Mesenchymal stem cell (in vitro differentiated cells and primary cell): Measurements from ENCODE around the gene KCNAB2.

Experiments
- DNase-seq: peaks from one replicate; pipeline ENCODE4 v3.0.0-alpha.2; 2013
- H2AFZ ChIP-seq: one replicate; pipeline ENCODE4 v1.6.1; 2013; ENCODE audit warnings: low read depth, mild to moderate bottlenecking, control low read depth, inconsistent platforms, low read length, moderate library complexity
- H2AK5ac ChIP-seq: 2 replicates; pipeline ENCODE4 v1.6.1; 2013; ENCODE audit warnings: low read length, moderate library complexity, mild to moderate bottlenecking, inconsistent platforms; ENCODE audit not compliant: severe bottlenecking
- H2BK120ac ChIP-seq: one replicate; pipeline ENCODE4 v1.6.1; 2013; ENCODE audit warnings: low read depth, mild to moderate bottlenecking, inconsistent platforms, low read length, moderate library complexity
- H2BK12ac ChIP-seq, 2 experiments: one replicate each; pipeline ENCODE4 v1.6.1; 2013; ENCODE audit warnings: inconsistent platforms in 2 of 2, low read length in 2 of 2, mild to moderate bottlenecking in 2 of 2, moderate library complexity in 2 of 2, control low read depth in 1 of 2
- H2BK15ac ChIP-seq: one replicate; pipeline ENCODE4 v1.6.1; 2013; ENCODE audit warnings: mild to moderate bottlenecking, low read depth, inconsistent platforms; ENCODE audit not compliant: poor library complexity, severe bottlenecking
- H2BK5ac ChIP-seq: 2 replicates; pipeline ENCODE4 v1.6.1; 2013; ENCODE audit warnings: low read depth, mild to moderate bottlenecking, low read length, control low read depth, inconsistent platforms; ENCODE audit not compliant: poor library complexity, severe bottlenecking
- H3K14ac ChIP-seq, 2 experiments: one replicate each; pipeline ENCODE4 v1.6.1; 2013; ENCODE audit warnings: inconsistent platforms in 2 of 2, low read length in 2 of 2, control low read depth in 1 of 2, mild to moderate bottlenecking in 1 of 2, moderate library complexity in 1 of 2
- H3K18ac ChIP-seq, 2 experiments: one replicate each; pipeline ENCODE4 v1.6.1; 2013; ENCODE audit warnings: inconsistent platforms in 2 of 2, low read length in 2 of 2, control low read depth in 1 of 2, low read depth in 1 of 2, mild to moderate bottlenecking in 1 of 2
- H3K23ac ChIP-seq, 2 experiments: one replicate each; pipeline ENCODE4 v1.6.1; 2013; ENCODE audit warnings: inconsistent platforms in 2 of 2, low read length in 2 of 2, mild to moderate bottlenecking in 2 of 2, moderate library complexity in 2 of 2, control low read depth in 1 of 2
- H3K27ac ChIP-seq: 2 replicates; pipeline ENCODE4 v1.5.1; 2013; ENCODE audit warnings: mild to moderate bottlenecking, moderate library complexity, low read length, control low read depth, inconsistent platforms; ENCODE audit not compliant: poor library complexity, severe bottlenecking
- H3K27me3 ChIP-seq, 2 experiments: 2 replicates each; pipeline versions ENCODE4 v1.6.1 to v1.7.0; 2013; ENCODE audit warnings: low read length in 2 of 2, mild to moderate bottlenecking in 2 of 2, moderate library complexity in 2 of 2, control low read depth in 1 of 2, inconsistent platforms in 1 of 2; ENCODE audit not compliant: control insufficient read depth in 1 of 2, insufficient read depth in 1 of 2
- H3K36me3 ChIP-seq, 2 experiments: 2 replicates each; pipeline versions ENCODE4 v1.6.1 to v1.7.0; 2013; ENCODE audit warnings: low read length in 2 of 2, control low read depth in 1 of 2, inconsistent platforms in 1 of 2, low read depth in 1 of 2, mild to moderate bottlenecking in 1 of 2; ENCODE audit not compliant: insufficient read depth in 2 of 2, control insufficient read depth in 1 of 2
- H3K4ac ChIP-seq, 2 experiments: one replicate each; pipeline ENCODE4 v1.6.1; 2013; ENCODE audit warnings: inconsistent platforms in 2 of 2, low read length in 2 of 2, mild to moderate bottlenecking in 2 of 2, moderate library complexity in 2 of 2, control low read depth in 1 of 2, low read depth in 1 of 2
- H3K4me1 ChIP-seq: 2 replicates; pipeline ENCODE4 v1.6.1; 2013; ENCODE audit warnings: low read depth, low read length, control low read depth; ENCODE audit not compliant: control insufficient read depth, insufficient read depth
- H3K4me2 ChIP-seq: 2 replicates; pipeline ENCODE4 v1.6.1; 2013; ENCODE audit warnings: low read length, mild to moderate bottlenecking, inconsistent platforms; ENCODE audit not compliant: poor library complexity, severe bottlenecking
- H3K4me3 ChIP-seq, 2 experiments: 2 replicates each; pipeline versions ENCODE4 v1.5.1 to v1.7.0; 2013; ENCODE audit warnings: low read length in 2 of 2, mild to moderate bottlenecking in 2 of 2, control low read depth in 1 of 2, low read depth in 1 of 2; ENCODE audit not compliant: insufficient read depth in 1 of 2
- H3K79me1 ChIP-seq: replicated peaks from 2 replicates; pipeline ENCODE4 v1.6.1; 2013; ENCODE audit warnings: mild to moderate bottlenecking, control low read depth, low read length, inconsistent platforms; ENCODE audit not compliant: poor library complexity, severe bottlenecking
- H3K9ac ChIP-seq: 2 replicates; pipeline ENCODE4 v1.7.0; 2013; ENCODE audit warnings: mild to moderate bottlenecking, low read length, moderate library complexity
- H3K9me3 ChIP-seq: 2 replicates; pipeline ENCODE4 v1.7.0; 2013; ENCODE audit warnings: mild to moderate bottlenecking, low read length; ENCODE audit not compliant: control insufficient read depth
- H4K8ac ChIP-seq: one replicate; pipeline ENCODE4 v1.6.1; 2013; ENCODE audit warnings: inconsistent platforms, mild to moderate bottlenecking, low read length, moderate library complexity
- H4K91ac ChIP-seq: one replicate; pipeline ENCODE4 v1.6.1; 2013; ENCODE audit warnings: mild to moderate bottlenecking, low read length, inconsistent platforms
- WGBS: methylation state at CpG from one replicate; pipeline ENCODE4 v1.1.7; 2013; ENCODE audit warnings: mixed read lengths; 5-methylcytosine and 5-hydroxymethylcytosine counted together

KCNAB2 gene

DNA sequence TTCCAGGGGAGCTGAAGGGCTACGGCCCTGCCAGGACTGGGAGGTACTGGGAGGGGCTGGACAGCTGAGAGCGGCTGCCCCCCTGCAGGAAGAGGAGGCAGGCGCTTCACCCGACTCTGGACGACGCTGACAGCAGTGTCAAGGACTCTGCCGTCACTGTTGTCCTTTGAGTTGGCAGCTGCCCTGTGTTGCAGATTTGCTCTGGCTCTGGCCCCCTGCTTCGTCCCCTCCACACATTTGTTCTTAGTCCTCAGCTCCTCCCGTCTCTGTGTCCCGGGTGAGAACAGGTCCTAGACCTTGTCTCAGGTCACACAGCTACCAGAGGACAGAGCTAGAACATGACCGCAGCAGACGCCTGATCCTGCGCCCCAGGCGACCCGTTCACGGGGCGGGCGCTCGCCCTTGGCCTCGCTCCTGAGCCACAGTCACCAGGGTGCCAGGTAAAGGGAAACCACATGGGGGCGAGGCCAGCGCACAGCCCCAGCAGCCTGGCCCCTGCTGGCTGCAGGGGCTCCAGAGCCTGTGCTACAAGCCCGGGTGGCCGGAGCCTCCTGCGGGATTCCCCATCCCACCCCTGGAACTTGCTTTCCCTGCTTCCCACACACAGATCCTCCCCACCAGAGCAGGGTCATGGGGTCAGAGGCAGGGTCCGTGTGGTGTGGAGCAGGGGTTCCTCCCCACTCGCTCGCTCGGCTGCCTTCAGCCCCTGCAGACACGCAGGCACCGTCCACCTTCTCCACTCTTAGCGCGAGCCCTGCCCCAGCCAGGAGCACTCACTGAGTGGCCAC, 42.8 kb upstream of the KCNAB2 start:
- no peak for DNase-seq
- Histone ChIP-seq H2AFZ (no peak overlapping the region), H4K91ac (no peak overlapping the region), H3K36me3 (peaks cover 0 to 4% of the 10 kb centered on the region in 2 experiments), H2BK5ac (no peak overlapping the region), H3K4me2 (no peak overlapping the region), H3K18ac (no peak overlapping the region), H4K8ac (no peak overlapping the region), H2BK120ac (no peak overlapping the region), H3K27ac (no peak overlapping the region), H3K4ac (no peak overlapping the region), H3K9ac (no peak overlapping the region), H3K9me3 (no peaks in the 10 kb centered on the region), H3K27me3 (peaks cover 5 to 14% of the 10 kb centered on the region in 2 experiments), H3K4me3 (peak overlapping the region in 1 of 2 experiments; percentile 19), H3K14ac (no peak overlapping the region), H2AK5ac (no peak overlapping the region), H3K4me1 (peaks cover 12% of the 10 kb centered on the region), H2BK12ac (no peak overlapping the region), H2BK15ac (no peak overlapping the region), H3K79me1 (peaks cover 6% of the 10 kb centered on the region), H3K23ac (no peak overlapping the region)
- WGBS = 66% methylated on average over 27 of the region's 33 CpGs

DNA sequence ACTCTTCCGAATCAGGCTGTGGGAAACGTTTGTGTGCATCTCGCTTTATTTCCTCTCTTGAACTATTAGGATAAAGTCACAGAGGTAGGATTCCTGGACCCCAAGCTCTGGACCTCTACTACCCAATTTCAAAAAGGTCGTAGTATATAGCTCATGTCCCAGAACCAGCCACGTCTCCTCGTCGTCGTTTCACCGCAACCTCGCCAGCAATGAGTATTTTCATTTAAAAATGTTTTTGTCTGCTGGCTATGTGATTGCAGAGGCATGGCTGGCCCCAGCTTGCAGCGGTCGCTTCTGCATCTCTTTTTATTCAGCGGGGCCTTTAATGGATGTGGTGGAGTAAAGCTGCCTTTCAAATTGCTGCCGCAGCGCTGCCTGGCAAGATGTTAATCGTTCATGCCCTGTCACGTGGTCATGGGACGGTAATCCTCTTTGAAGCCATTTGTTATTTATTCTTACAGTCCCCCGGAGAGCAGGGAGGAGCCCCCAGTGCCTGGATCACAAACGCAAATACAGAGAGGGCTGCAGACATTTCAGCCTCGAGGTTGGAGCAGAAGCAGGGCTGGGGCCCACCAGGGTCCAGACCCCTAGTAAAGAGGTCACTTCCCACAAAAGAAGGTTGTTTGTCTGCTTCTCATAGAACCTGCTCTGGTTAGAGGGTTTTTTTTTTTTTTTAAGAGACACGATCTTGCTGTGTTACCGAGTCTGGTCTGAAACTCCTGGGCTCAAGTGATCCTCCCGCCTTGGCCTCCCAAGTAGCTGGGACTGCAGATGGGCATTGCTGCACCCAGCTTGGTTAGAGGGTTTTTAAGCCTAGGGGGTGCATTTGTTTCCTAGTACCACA, 41.9 kb upstream of the KCNAB2 start:
- DNase-seq = no peak
- Histone ChIP-seq H2BK5ac (no peak overlapping the region), H3K27me3 (peaks cover 5 to 14% of the 10 kb centered on the region in 2 experiments), H3K23ac (no peak overlapping the region), H2AK5ac (no peak overlapping the region), H3K79me1 (peaks cover 6% of the 10 kb centered on the region), H3K9me3 (no peaks in the 10 kb centered on the region), H3K4me3 (no peak overlapping the region), H3K36me3 (peaks cover 0 to 4% of the 10 kb centered on the region in 2 experiments), H3K4me2 (no peak overlapping the region), H2BK120ac (no peak overlapping the region), H4K8ac (no peak overlapping the region), H3K4ac (no peak overlapping the region), H3K9ac (no peak overlapping the region), H2BK12ac (no peak overlapping the region), H2BK15ac (no peak overlapping the region), H2AFZ (no peak overlapping the region), H3K14ac (no peak overlapping the region), H3K18ac (no peak overlapping the region), H3K4me1 (peaks cover 12% of the 10 kb centered on the region), H3K27ac (no peak overlapping the region), H4K91ac (no peak overlapping the region)
- WGBS = 64% methylated on average over 24 of the region's 24 CpGs

DNA sequence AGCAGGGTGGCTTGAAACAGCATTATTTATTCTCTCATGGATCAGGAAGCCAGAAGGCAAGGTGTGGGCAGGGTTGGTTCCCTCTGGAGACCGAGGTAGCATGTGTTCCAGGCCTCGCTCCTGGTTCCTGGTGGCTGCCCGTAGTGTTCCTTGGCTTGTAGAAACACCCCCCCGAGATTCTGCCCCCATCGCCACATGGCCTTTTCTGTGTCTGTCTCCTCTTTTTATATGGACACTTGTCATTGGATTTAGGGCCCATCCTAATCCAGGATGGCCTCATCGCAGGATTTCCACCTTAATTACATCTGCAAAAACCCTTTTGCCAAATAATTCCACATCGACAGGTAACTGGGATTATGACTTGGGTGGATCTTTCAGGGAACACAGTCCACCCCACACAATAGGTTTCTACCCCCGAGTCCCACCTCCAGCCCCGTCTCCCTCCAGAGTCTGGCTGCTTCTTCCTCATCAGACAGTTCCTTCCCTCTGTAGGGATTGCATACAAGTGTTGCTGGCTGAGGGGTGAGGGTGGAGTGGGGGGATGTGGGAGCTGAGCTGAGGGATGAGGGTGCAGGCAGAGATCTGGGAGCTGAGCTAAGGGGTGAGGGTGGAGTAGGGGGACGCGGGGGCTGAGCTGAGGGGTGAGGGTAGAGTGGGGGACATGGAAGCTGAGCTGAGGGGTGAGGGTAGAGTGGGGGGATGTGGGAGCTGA, 41.1 kb upstream of the KCNAB2 start:
- H3K36me3 ChIP-seq = peaks cover 0 to 3% of the 10 kb centered on the region in 2 experiments
- WGBS = 86% methylated on average over 8 of the region's 11 CpGs

More for the DNA sequence above, 41.1 kb upstream of the KCNAB2 start:
- Histone ChIP-seq H2BK5ac (no peak overlapping the region), H3K27me3 (peaks cover 5 to 14% of the 10 kb centered on the region in 2 experiments), H3K18ac (no peak overlapping the region), H3K4me2 (no peak overlapping the region), H4K91ac (no peak overlapping the region), H2AK5ac (no peak overlapping the region), H3K79me1 (peaks cover 3% of the 10 kb centered on the region), H2AFZ (no peak overlapping the region), H3K9me3 (no peaks in the 10 kb centered on the region), H3K4me1 (peaks cover 12% of the 10 kb centered on the region), H2BK15ac (no peak overlapping the region), H3K23ac (no peak overlapping the region), H2BK12ac (no peak overlapping the region), H3K14ac (no peak overlapping the region), H3K27ac (no peak overlapping the region), H2BK120ac (no peak overlapping the region), H3K4ac (no peak overlapping the region), H3K9ac (no peak overlapping the region), H4K8ac (no peak overlapping the region), H3K4me3 (no peak overlapping the region)
- no peak for DNase-seq
